ENCODE results near the gene CALHM1.

The CALHM1 gene

GRCh38 chr10:103481974-103482531 is 23.4 kb upstream of the CALHM1 start:
- CTCF ChIA-PET: interaction anchor here (0.8 to 1.2 kb wide), 2 partner anchors 9 to 12 kb away, joined by 3 to 5 read pairs; no protein-coding TSS in a partner anchor
- peak; percentile 76 for DNase-seq (ENCODE audit: extremely low spot score)
- no peak for TF ChIP-seq FOXA1 (IDR thresholded peaks at IDR 0.05)
- TF ChIP-seq CTBP1 (IDR thresholded peaks at IDR 0.05; ENCODE audit: borderline replicate concordance): no peak
- TF ChIP-seq L3MBTL2 (conservative IDR thresholded peaks at IDR 0.05): no peak
- TF ChIP-seq PKNOX1 (IDR thresholded peaks at IDR 0.05): no peak
- no peak for TF ChIP-seq TARDBP (IDR thresholded peaks at IDR 0.05)
- TF ChIP-seq SP1 (IDR thresholded peaks at IDR 0.05): no peak
- no peak for TF ChIP-seq ARNT (IDR thresholded peaks at IDR 0.05)
- peak; percentile 15; the same call in 1 of the 2 replicates for TF ChIP-seq NFRKB (IDR thresholded peaks at IDR 0.05)
- TF ChIP-seq HDGF (IDR thresholded peaks at IDR 0.05; ENCODE audit: borderline replicate concordance): peak; percentile 85; the same call in 1 of the 2 replicates
- TF ChIP-seq FOXK2 (IDR thresholded peaks at IDR 0.05): no peak
- no peak for TF ChIP-seq ZNF384 (IDR thresholded peaks at IDR 0.05)
- POLR2A ChIA-PET: no interaction called here

- no peak for DNase-seq (ENCODE audit: extremely low spot score)
- POLR2A ChIA-PET: no interaction called here
- TF ChIP-seq SP1 (IDR thresholded peaks at IDR 0.05): no peak
- TF ChIP-seq HDGF (IDR thresholded peaks at IDR 0.05; ENCODE audit: borderline replicate concordance): no peak
- TF ChIP-seq TARDBP (IDR thresholded peaks at IDR 0.05): no peak
- CTCF ChIA-PET: interaction anchor here (1.2 to 1.6 kb wide), 2 partner anchors 11 to 12 kb away, joined by 3 to 7 read pairs; partner anchors contain the start of gene NEURL1
Measured at GRCh38 chr10:103480521-103480920, 21.8 kb upstream of the CALHM1 start.

- no peak for DNase-seq (ENCODE audit: extremely low spot score)
- TF ChIP-seq TARDBP (IDR thresholded peaks at IDR 0.05) (no peak), LEF1 (IDR thresholded peaks at IDR 0.05; ENCODE audit: borderline replicate concordance) (no peak)
- POLR2A ChIA-PET: no interaction called here
- CTCF ChIA-PET: no interaction called here
Measured at GRCh38 chr10:103479135-103479534, 20.4 kb upstream of the CALHM1 start, which contains the start of gene CALHM3. Gene CALHM3 (minus strand): TSS chr10:103479240. CDS start chr10:103479032, 208 bp downstream.

- ChIA-PET POLR2A (no interaction called here), CTCF (no interaction called here)
- no peak for TF ChIP-seq ELF4 (IDR thresholded peaks at IDR 0.05)
- TF ChIP-seq ZNF384 (IDR thresholded peaks at IDR 0.05): no peak
- no peak for TF ChIP-seq TARDBP (IDR thresholded peaks at IDR 0.05)
- TF ChIP-seq PKNOX1 (IDR thresholded peaks at IDR 0.05): no peak
- no peak for TF ChIP-seq FOXA1 (IDR thresholded peaks at IDR 0.05)
- no peak for TF ChIP-seq SP1 (IDR thresholded peaks at IDR 0.05)
- TF ChIP-seq CTBP1 (IDR thresholded peaks at IDR 0.05; ENCODE audit: borderline replicate concordance): no peak
- TF ChIP-seq SUZ12 (IDR thresholded peaks at IDR 0.05): no peak
- TF ChIP-seq FOXM1 (IDR thresholded peaks at IDR 0.05; ENCODE audit: borderline replicate concordance): no peak
- no peak for TF ChIP-seq NFRKB (IDR thresholded peaks at IDR 0.05)
- TF ChIP-seq L3MBTL2 (conservative IDR thresholded peaks at IDR 0.05): no peak
- no peak for TF ChIP-seq FOXK2 (IDR thresholded peaks at IDR 0.05)
- no peak for TF ChIP-seq BHLHE40 (IDR thresholded peaks at IDR 0.05; ENCODE audit: borderline replicate concordance)
- no peak for TF ChIP-seq HDGF (IDR thresholded peaks at IDR 0.05; ENCODE audit: borderline replicate concordance)
- no peak for DNase-seq (ENCODE audit: extremely low spot score)
Measured at GRCh38 chr10:103478671-103479070, 20.0 kb upstream of the CALHM1 start.

- DNase-seq (ENCODE audit: extremely low spot score): peak; percentile 59
- ChIA-PET POLR2A (no interaction called here), CTCF (interaction anchor here (1.1 to 1.6 kb wide), 5 partner anchors 9 to 88 kb away, joined by 3 to 7 read pairs (median 4); no protein-coding TSS in a partner anchor)
- TF ChIP-seq FOXA1 (IDR thresholded peaks at IDR 0.05): no peak
Measured at GRCh38 chr10:103476046-103476768, 17.5 kb upstream of the CALHM1 start.

GRCh38 chr10:103475437-103475836 is 16.7 kb upstream of the CALHM1 start:
- DNase-seq (ENCODE audit: extremely low spot score): no peak
- ChIA-PET CTCF (interaction anchor here (1.3 to 1.6 kb wide), 2 partner anchors 9 to 13 kb away, joined by 4 to 6 read pairs; no protein-coding TSS in a partner anchor), POLR2A (interaction anchor here (1.1 kb wide), 1 partner anchor 16 kb away, joined by 3 read pairs; no protein-coding TSS in a partner anchor)
- TF ChIP-seq FOXK2 (IDR thresholded peaks at IDR 0.05): no peak
- TF ChIP-seq PKNOX1 (IDR thresholded peaks at IDR 0.05): 0 out of 2 replicates have a peak, but pooled peaks have one; percentile 20

- POLR2A ChIA-PET: no interaction called here
- TF ChIP-seq SP1 (IDR thresholded peaks at IDR 0.05) (no peak), ZNF384 (IDR thresholded peaks at IDR 0.05) (no peak), FOXM1 (IDR thresholded peaks at IDR 0.05; ENCODE audit: borderline replicate concordance) (no peak), CTBP1 (IDR thresholded peaks at IDR 0.05; ENCODE audit: borderline replicate concordance) (no peak), L3MBTL2 (conservative IDR thresholded peaks at IDR 0.05) (no peak), PKNOX1 (IDR thresholded peaks at IDR 0.05) (no peak), BHLHE40 (IDR thresholded peaks at IDR 0.05; ENCODE audit: borderline replicate concordance) (no peak), LEF1 (IDR thresholded peaks at IDR 0.05; ENCODE audit: borderline replicate concordance) (no peak), FOXA1 (IDR thresholded peaks at IDR 0.05) (no peak), SUZ12 (IDR thresholded peaks at IDR 0.05) (no peak), ARNT (IDR thresholded peaks at IDR 0.05) (no peak), HDGF (IDR thresholded peaks at IDR 0.05; ENCODE audit: borderline replicate concordance) (no peak), TARDBP (IDR thresholded peaks at IDR 0.05) (no peak), ELF4 (IDR thresholded peaks at IDR 0.05) (no peak), NFRKB (IDR thresholded peaks at IDR 0.05) (no peak), FOXK2 (IDR thresholded peaks at IDR 0.05) (no peak)
- no peak for DNase-seq (ENCODE audit: extremely low spot score)
- CTCF ChIA-PET: interaction anchor here (0.6 kb wide), 1 partner anchor 53 kb away, joined by 4 read pairs; no protein-coding TSS in a partner anchor
Measured at GRCh38 chr10:103474077-103474476, 15.4 kb upstream of the CALHM1 start.
